Measurements from ENCODE around the gene IL1RAPL1. TPM values are rescaled to one million over a fixed set of nuclear protein-coding genes. Genes with fewer than 3 reads are reported as not detected.
A peak's percentile ranks its signal among the peaks of the same experiment; 100 is the strongest.

IL1RAPL1 gene
- polyA plus RNA-seq, 2 of the 4 experiments (the other 2 are of a cell fraction), result not detected

DNA sequence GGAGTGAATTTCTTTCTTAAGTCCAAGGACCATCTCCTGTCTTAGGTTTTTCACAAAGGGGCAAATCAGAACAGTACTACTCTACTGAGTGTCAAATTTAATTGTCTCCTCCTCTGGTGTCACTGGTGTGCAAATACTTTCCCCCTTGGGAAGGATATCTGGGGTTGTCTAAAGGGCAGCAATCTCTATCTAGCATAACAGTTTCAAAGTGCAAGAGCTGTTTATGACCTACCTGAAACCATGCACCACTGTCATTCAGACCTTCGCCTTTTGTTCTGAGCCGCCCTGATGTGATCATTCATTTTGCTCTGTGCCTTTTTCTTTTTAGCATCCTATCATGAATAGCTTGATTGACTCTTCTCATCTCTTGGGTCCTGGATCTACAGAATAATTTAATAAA, 39.3 kb downstream of the IL1RAPL1 start:
- FAIRE-seq (no peak), DNase-seq (ENCODE audit: low read depth in 1 of 2, low spot score in 1 of 2) (no peak), ATAC-seq (no peak)
- H3K4me1 ChIP-seq, result no peaks in the 10 kb centered on the region
- ChIA-PET POLR2A (no interaction called here), CTCF (no interaction called here)
- 89% methylated on average over 2 of the region's 2 CpGs for WGBS (ENCODE audit: missing lambda C conversion rate)
- H3K4me2 ChIP-seq, result no peak overlapping the region
- TF ChIP-seq, protein P1, sequence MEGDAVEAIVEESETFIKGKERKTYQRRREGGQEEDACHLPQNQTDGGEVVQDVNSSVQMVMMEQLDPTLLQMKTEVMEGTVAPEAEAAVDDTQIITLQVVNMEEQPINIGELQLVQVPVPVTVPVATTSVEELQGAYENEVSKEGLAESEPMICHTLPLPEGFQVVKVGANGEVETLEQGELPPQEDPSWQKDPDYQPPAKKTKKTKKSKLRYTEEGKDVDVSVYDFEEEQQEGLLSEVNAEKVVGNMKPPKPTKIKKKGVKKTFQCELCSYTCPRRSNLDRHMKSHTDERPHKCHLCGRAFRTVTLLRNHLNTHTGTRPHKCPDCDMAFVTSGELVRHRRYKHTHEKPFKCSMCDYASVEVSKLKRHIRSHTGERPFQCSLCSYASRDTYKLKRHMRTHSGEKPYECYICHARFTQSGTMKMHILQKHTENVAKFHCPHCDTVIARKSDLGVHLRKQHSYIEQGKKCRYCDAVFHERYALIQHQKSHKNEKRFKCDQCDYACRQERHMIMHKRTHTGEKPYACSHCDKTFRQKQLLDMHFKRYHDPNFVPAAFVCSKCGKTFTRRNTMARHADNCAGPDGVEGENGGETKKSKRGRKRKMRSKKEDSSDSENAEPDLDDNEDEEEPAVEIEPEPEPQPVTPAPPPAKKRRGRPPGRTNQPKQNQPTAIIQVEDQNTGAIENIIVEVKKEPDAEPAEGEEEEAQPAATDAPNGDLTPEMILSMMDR (IDR thresholded peaks at IDR 0.05), result no peak
- H3K27ac ChIP-seq, result no peak overlapping the region
- H3K4me3 ChIP-seq, result no peak overlapping the region
- H3K9me3 ChIP-seq, result no peaks in the 10 kb centered on the region

DNA sequence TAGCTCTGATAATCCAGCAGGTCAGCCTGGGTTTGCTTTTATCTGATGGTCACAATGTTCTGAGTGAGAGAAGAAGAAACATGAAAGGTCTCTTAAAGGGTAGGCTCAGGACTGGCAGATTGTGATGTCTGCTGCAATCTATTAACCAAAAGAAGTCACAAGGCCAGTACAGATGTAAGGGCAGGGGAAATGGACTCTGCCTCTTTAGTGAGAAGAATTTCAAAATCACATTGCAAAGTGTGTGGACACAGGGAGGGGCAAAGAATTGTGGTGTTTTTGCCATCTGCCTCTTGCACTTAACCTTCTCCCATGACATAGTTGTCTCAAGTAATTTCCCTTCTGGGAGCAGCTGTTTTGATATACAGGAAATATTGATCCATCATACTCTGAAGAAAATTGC, 40.9 kb downstream of the IL1RAPL1 start:
- Histone ChIP-seq H3K4me3 (no peak overlapping the region), H3K27ac (no peak overlapping the region), H3K9me3 (no peaks in the 10 kb centered on the region), H3K4me1 (no peaks in the 10 kb centered on the region), H3K4me2 (no peak overlapping the region)
- no peak for TF ChIP-seq MAZ (IDR thresholded peaks at IDR 0.05; ENCODE audit: borderline replicate concordance, low read depth, low read length)
- no peak for TF ChIP-seq FOSL2 (IDR thresholded peaks at IDR 0.05)
- TF ChIP-seq FOSL2 (CRISPR knock-in tag; IDR thresholded peaks at IDR 0.05), result no peak
- TF ChIP-seq, protein P2, sequence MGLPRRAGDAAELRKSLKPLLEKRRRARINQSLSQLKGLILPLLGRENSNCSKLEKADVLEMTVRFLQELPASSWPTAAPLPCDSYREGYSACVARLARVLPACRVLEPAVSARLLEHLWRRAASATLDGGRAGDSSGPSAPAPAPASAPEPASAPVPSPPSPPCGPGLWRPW (IDR thresholded peaks at IDR 0.05), result no peak
- TF ChIP-seq, protein P3, sequence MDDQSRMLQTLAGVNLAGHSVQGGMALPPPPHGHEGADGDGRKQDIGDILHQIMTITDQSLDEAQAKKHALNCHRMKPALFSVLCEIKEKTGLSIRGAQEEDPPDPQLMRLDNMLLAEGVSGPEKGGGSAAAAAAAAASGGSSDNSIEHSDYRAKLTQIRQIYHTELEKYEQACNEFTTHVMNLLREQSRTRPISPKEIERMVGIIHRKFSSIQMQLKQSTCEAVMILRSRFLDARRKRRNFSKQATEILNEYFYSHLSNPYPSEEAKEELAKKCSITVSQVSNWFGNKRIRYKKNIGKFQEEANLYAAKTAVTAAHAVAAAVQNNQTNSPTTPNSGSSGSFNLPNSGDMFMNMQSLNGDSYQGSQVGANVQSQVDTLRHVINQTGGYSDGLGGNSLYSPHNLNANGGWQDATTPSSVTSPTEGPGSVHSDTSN (IDR thresholded peaks at IDR 0.05), result no peak
- no peak for TF ChIP-seq EHF (CRISPR knock-in tag; IDR thresholded peaks at IDR 0.05)
- TF ChIP-seq, protein P4, sequence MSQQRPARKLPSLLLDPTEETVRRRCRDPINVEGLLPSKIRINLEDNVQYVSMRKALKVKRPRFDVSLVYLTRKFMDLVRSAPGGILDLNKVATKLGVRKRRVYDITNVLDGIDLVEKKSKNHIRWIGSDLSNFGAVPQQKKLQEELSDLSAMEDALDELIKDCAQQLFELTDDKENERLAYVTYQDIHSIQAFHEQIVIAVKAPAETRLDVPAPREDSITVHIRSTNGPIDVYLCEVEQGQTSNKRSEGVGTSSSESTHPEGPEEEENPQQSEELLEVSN (IDR thresholded peaks at IDR 0.05; ENCODE audit: borderline replicate concordance, low read depth), result no peak
- no peak for TF ChIP-seq RCOR1 (IDR thresholded peaks at IDR 0.05; ENCODE audit: low read depth, low read length)
- TF ChIP-seq JUNB (IDR thresholded peaks at IDR 0.05), result no peak
- TF ChIP-seq EHMT2 (IDR thresholded peaks at IDR 0.05; ENCODE audit: low read depth), result no peak
- TF ChIP-seq RNF2 (IDR thresholded peaks at IDR 0.05; ENCODE audit: borderline replicate concordance, low read depth), result no peak
- TF ChIP-seq NFE2L2 (conservative IDR thresholded peaks at IDR 0.05; ENCODE audit: low read length), result no peak
- ChIA-PET CTCF (no interaction called here), POLR2A (no interaction called here)
- no peak for ATAC-seq
- DNase-seq (ENCODE audit: low read depth in 1 of 2, low spot score in 1 of 2), result no peak
- peak; percentile 79 for FAIRE-seq

DNA sequence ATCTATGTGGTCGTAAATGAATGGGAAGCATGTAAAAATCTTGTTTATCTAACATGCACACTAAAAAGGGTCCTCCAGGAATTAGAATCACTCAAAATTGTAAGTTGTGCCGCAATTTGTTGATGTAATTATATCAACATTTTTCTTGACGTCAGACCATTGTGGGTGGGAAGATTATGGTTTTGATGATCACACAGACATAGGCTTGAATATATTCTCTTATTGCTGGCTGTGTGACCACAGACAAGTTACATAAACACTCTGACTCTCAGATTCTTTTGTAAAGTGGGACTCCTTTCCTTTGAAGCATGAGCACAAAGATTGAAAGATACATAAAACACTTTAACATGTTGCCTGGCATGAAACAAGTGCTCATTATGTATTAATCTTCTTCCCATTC, 51.5 kb downstream of the IL1RAPL1 start:
- ChIA-PET POLR2A (no interaction called here), CTCF (no interaction called here)
- TF ChIP-seq ZC3H11A (IDR thresholded peaks at IDR 0.05), result no peak
- no peak for TF ChIP-seq CHD4 (IDR thresholded peaks at IDR 0.05; ENCODE audit: borderline replicate concordance)
- TF ChIP-seq BHLHE40 (IDR thresholded peaks at IDR 0.05; ENCODE audit: low read depth, low read length), result no peak
- ATAC-seq (no peak), FAIRE-seq (no peak), DNase-seq (ENCODE audit: low read depth in 1 of 2, low spot score in 1 of 2) (no peak)
- whole genome bisulfite sequencing (ENCODE audit: missing lambda C conversion rate), result 30% methylated on average over 3 of the region's 3 CpGs
- H3K4me1 ChIP-seq, result no peaks in the 10 kb centered on the region
- H3K4me2 ChIP-seq, result no peak overlapping the region
- H3K4me3 ChIP-seq, result no peak overlapping the region
- H3K27ac ChIP-seq, result no peak overlapping the region
- H3K9me3 ChIP-seq, result no peaks in the 10 kb centered on the region

DNA sequence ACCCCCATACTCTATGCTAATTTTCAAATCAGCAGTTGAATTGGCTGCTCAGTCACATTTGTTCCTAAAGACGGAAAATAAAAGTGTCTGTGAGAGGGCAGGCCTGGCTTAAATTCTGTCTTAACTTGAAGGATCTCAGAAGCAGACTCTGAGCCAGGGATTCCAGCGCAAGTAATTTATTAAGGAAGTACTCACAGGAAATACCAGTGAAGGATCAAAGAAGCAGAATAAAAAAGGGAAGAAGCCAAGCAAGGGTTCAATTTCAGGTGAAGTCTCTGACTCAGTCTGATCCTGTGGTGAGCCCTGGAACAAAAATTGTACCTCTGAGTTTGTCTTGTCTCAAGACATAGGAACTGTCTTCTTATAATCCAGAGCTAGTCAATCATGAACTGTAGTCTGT, 52.2 kb downstream of the IL1RAPL1 start:
- H3K27ac ChIP-seq, result no peak overlapping the region
- H3K9me3 ChIP-seq, result no peaks in the 10 kb centered on the region
- ChIA-PET POLR2A (no interaction called here), CTCF (no interaction called here)
- DNase-seq (ENCODE audit: low read depth in 1 of 2, low spot score in 1 of 2) (no peak), FAIRE-seq (no peak), ATAC-seq (no peak)
- WGBS (ENCODE audit: missing lambda C conversion rate), result 44% methylated on average over 2 of the region's 2 CpGs
- no peaks in the 10 kb centered on the region for H3K4me1 ChIP-seq
- H3K4me3 ChIP-seq, result no peak overlapping the region
- TF ChIP-seq ZFP36 (IDR thresholded peaks at IDR 0.05; ENCODE audit: borderline replicate concordance, partially characterized antibody), result no peak
- TF ChIP-seq, protein P5, sequence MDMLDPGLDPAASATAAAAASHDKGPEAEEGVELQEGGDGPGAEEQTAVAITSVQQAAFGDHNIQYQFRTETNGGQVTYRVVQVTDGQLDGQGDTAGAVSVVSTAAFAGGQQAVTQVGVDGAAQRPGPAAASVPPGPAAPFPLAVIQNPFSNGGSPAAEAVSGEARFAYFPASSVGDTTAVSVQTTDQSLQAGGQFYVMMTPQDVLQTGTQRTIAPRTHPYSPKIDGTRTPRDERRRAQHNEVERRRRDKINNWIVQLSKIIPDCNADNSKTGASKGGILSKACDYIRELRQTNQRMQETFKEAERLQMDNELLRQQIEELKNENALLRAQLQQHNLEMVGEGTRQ (IDR thresholded peaks at IDR 0.05), result no peak
- TF ChIP-seq, protein P6, sequence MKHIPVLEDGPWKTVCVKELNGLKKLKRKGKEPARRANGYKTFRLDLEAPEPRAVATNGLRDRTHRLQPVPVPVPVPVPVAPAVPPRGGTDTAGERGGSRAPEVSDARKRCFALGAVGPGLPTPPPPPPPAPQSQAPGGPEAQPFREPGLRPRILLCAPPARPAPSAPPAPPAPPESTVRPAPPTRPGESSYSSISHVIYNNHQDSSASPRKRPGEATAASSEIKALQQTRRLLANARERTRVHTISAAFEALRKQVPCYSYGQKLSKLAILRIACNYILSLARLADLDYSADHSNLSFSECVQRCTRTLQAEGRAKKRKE (CRISPR knock-in tag; IDR thresholded peaks at IDR 0.05; ENCODE audit: low read depth), result no peak
- TF ChIP-seq MAZ (IDR thresholded peaks at IDR 0.05; ENCODE audit: borderline replicate concordance, low read depth, low read length), result no peak
- no peak for TF ChIP-seq PHF8 (IDR thresholded peaks at IDR 0.05; ENCODE audit: borderline replicate concordance, low read depth)
- no peak for TF ChIP-seq RAD21 (conservative IDR thresholded peaks at IDR 0.05 in 1 of 2, IDR thresholded peaks at IDR 0.05 in 1 of 2)
- TF ChIP-seq, protein P3 (IDR thresholded peaks at IDR 0.05), result no peak
- H3K4me2 ChIP-seq, result no peak overlapping the region
